ENCODE results near the gene ARSJ. TPM values are rescaled to one million over a fixed set of nuclear protein-coding genes. Genes with fewer than 3 reads are reported as not detected.

The ARSJ gene
- polyA plus RNA-seq, 1 donor, result 11.3 TPM

- Histone ChIP-seq H3K36me3 (ENCODE audit: control insufficient read depth, insufficient read depth, low read length) (no peaks in the 10 kb centered on the region), H3K27ac (ENCODE audit: low read length) (no peak overlapping the region), H3K27me3 (ENCODE audit: control insufficient read depth, insufficient read depth, low read length) (no peaks in the 10 kb centered on the region), H3K9me3 (ENCODE audit: control insufficient read depth, low read depth, low read length) (no peaks in the 10 kb centered on the region), H3K4me1 (ENCODE audit: control insufficient read depth, insufficient read depth, low read length) (peaks cover 3% of the 10 kb centered on the region), H3K4me3 (ENCODE audit: low read length) (no peak overlapping the region)
- DNase-seq, result no peak
Observed at GRCh38 chr4:113993887-113994286, 14.4 kb upstream of the ARSJ start.

GRCh38 chr4:113990886-113991285 lies 11.4 kb upstream of the ARSJ start:
- Histone ChIP-seq H3K9me3 (ENCODE audit: control insufficient read depth, low read depth, low read length) (no peaks in the 10 kb centered on the region), H3K36me3 (ENCODE audit: control insufficient read depth, insufficient read depth, low read length) (no peaks in the 10 kb centered on the region), H3K27ac (ENCODE audit: low read length) (no peak overlapping the region), H3K4me3 (ENCODE audit: low read length) (no peak overlapping the region), H3K27me3 (ENCODE audit: control insufficient read depth, insufficient read depth, low read length) (no peaks in the 10 kb centered on the region), H3K4me1 (ENCODE audit: control insufficient read depth, insufficient read depth, low read length) (no peaks in the 10 kb centered on the region)
- no peak for DNase-seq
- 100% methylated on average over 1 of the region's 3 CpGs for WGBS (ENCODE audit: insufficient coverage, low lambda C conversion rate)

GRCh38 chr4:113987382-113987941 lies 8.0 kb upstream of the ARSJ start:
- Histone ChIP-seq H3K9me3 (ENCODE audit: control insufficient read depth, low read depth, low read length) (no peaks in the 10 kb centered on the region), H3K27me3 (ENCODE audit: control insufficient read depth, insufficient read depth, low read length) (no peaks in the 10 kb centered on the region), H3K4me1 (ENCODE audit: control insufficient read depth, insufficient read depth, low read length) (no peaks in the 10 kb centered on the region), H3K4me3 (ENCODE audit: low read length) (no peak overlapping the region), H3K36me3 (ENCODE audit: control insufficient read depth, insufficient read depth, low read length) (no peaks in the 10 kb centered on the region), H3K27ac (ENCODE audit: low read length) (no peak overlapping the region)
- DNase-seq, result no peak
- WGBS (ENCODE audit: insufficient coverage, low lambda C conversion rate), result no CpG with 5 or more reads among the region's 3 CpGs

GRCh38 chr4:113982181-113982580 lies 2.7 kb upstream of the ARSJ start:
- no peaks in the 10 kb centered on the region for H3K36me3 ChIP-seq (ENCODE audit: control insufficient read depth, insufficient read depth, low read length)
- WGBS (ENCODE audit: insufficient coverage, low lambda C conversion rate), result no CpG with 5 or more reads among the region's 4 CpGs
- no peaks in the 10 kb centered on the region for H3K9me3 ChIP-seq (ENCODE audit: control insufficient read depth, low read depth, low read length)
- H3K4me1 ChIP-seq (ENCODE audit: control insufficient read depth, insufficient read depth, low read length), result no peaks in the 10 kb centered on the region
- no peak overlapping the region for H3K27ac ChIP-seq (ENCODE audit: low read length)
- H3K4me3 ChIP-seq (ENCODE audit: low read length), result no peak overlapping the region
- DNase-seq, result no peak
- H3K27me3 ChIP-seq (ENCODE audit: control insufficient read depth, insufficient read depth, low read length), result no peaks in the 10 kb centered on the region

- Histone ChIP-seq H3K4me1 (ENCODE audit: control insufficient read depth, insufficient read depth, low read length) (no peaks in the 10 kb centered on the region), H3K4me3 (ENCODE audit: low read length) (no peak overlapping the region), H3K9me3 (ENCODE audit: control insufficient read depth, low read depth, low read length) (no peaks in the 10 kb centered on the region), H3K27ac (ENCODE audit: low read length) (no peak overlapping the region), H3K36me3 (ENCODE audit: control insufficient read depth, insufficient read depth, low read length) (no peaks in the 10 kb centered on the region), H3K27me3 (ENCODE audit: control insufficient read depth, insufficient read depth, low read length) (no peaks in the 10 kb centered on the region)
- DNase-seq, result no peak
- 100% methylated on average over 1 of the region's 2 CpGs for WGBS (ENCODE audit: insufficient coverage, low lambda C conversion rate)
Observed at GRCh38 chr4:113981591-113981990, 2.1 kb upstream of the ARSJ start.

GRCh38 chr4:113979905-113980615 lies 613 bp upstream of the ARSJ start:
- Histone ChIP-seq H3K36me3 (ENCODE audit: control insufficient read depth, insufficient read depth, low read length) (no peaks in the 10 kb centered on the region), H3K27me3 (ENCODE audit: control insufficient read depth, insufficient read depth, low read length) (no peaks in the 10 kb centered on the region), H3K27ac (ENCODE audit: low read length) (peak overlapping the region; percentile 80), H3K9me3 (ENCODE audit: control insufficient read depth, low read depth, low read length) (no peaks in the 10 kb centered on the region), H3K4me1 (ENCODE audit: control insufficient read depth, insufficient read depth, low read length) (no peaks in the 10 kb centered on the region), H3K4me3 (ENCODE audit: low read length) (peak overlapping the region; percentile 85)
- 13% methylated on average over 4 of the region's 17 CpGs for WGBS (ENCODE audit: insufficient coverage, low lambda C conversion rate)
- no peak for DNase-seq

- H3K9me3 ChIP-seq (ENCODE audit: control insufficient read depth, low read depth, low read length), result no peaks in the 10 kb centered on the region
- H3K36me3 ChIP-seq (ENCODE audit: control insufficient read depth, insufficient read depth, low read length), result no peaks in the 10 kb centered on the region
- no CpG with 5 or more reads among the region's 18 CpGs for WGBS (ENCODE audit: insufficient coverage, low lambda C conversion rate)
- H3K4me1 ChIP-seq (ENCODE audit: control insufficient read depth, insufficient read depth, low read length), result no peaks in the 10 kb centered on the region
- peak overlapping the region; percentile 85 for H3K4me3 ChIP-seq (ENCODE audit: low read length)
- DNase-seq, result peak in 1 of 2 donors; percentile 69
- no peaks in the 10 kb centered on the region for H3K27me3 ChIP-seq (ENCODE audit: control insufficient read depth, insufficient read depth, low read length)
- peak overlapping the region; percentile 80 for H3K27ac ChIP-seq (ENCODE audit: low read length)
Observed at GRCh38 chr4:113978561-113979147, 793 bp downstream of the ARSJ start.

- 100% methylated on average over 1 of the region's 2 CpGs for WGBS (ENCODE audit: insufficient coverage, low lambda C conversion rate)
Observed at GRCh38 chr4:113978105-113978504, 1.3 kb downstream of the ARSJ start.

GRCh38 chr4:113977526-113977855 lies 2.0 kb downstream of the ARSJ start:
- Histone ChIP-seq H3K27me3 (ENCODE audit: control insufficient read depth, insufficient read depth, low read length) (no peaks in the 10 kb centered on the region), H3K9me3 (ENCODE audit: control insufficient read depth, low read depth, low read length) (no peaks in the 10 kb centered on the region), H3K27ac (ENCODE audit: low read length) (peak overlapping the region; percentile 31), H3K4me3 (ENCODE audit: low read length) (peak overlapping the region; percentile 3), H3K36me3 (ENCODE audit: control insufficient read depth, insufficient read depth, low read length) (no peaks in the 10 kb centered on the region), H3K4me1 (ENCODE audit: control insufficient read depth, insufficient read depth, low read length) (no peaks in the 10 kb centered on the region)
- DNase-seq, result no peak
- 33% methylated on average over 1 of the region's 1 CpG for WGBS (ENCODE audit: insufficient coverage, low lambda C conversion rate)

More at GRCh38 chr4:113978105-113978504, 1.3 kb downstream of the ARSJ start:
- peak overlapping the region; percentile 85 for H3K4me3 ChIP-seq (ENCODE audit: low read length)
- H3K27ac ChIP-seq (ENCODE audit: low read length), result no peak overlapping the region
- no peak for DNase-seq
- no peaks in the 10 kb centered on the region for H3K27me3 ChIP-seq (ENCODE audit: control insufficient read depth, insufficient read depth, low read length)
- H3K4me1 ChIP-seq (ENCODE audit: control insufficient read depth, insufficient read depth, low read length), result no peaks in the 10 kb centered on the region
- H3K9me3 ChIP-seq (ENCODE audit: control insufficient read depth, low read depth, low read length), result no peaks in the 10 kb centered on the region
- no peaks in the 10 kb centered on the region for H3K36me3 ChIP-seq (ENCODE audit: control insufficient read depth, insufficient read depth, low read length)

GRCh38 chr4:113976741-113977525 lies 2.5 kb downstream of the ARSJ start:
- H3K4me3 ChIP-seq (ENCODE audit: low read length), result peak overlapping the region; percentile 3
- WGBS (ENCODE audit: insufficient coverage, low lambda C conversion rate), result no CpG with 5 or more reads among the region's 2 CpGs
- H3K36me3 ChIP-seq (ENCODE audit: control insufficient read depth, insufficient read depth, low read length), result no peaks in the 10 kb centered on the region
- peak in 1 of 2 donors; percentile 45 for DNase-seq
- H3K4me1 ChIP-seq (ENCODE audit: control insufficient read depth, insufficient read depth, low read length), result no peaks in the 10 kb centered on the region
- no peaks in the 10 kb centered on the region for H3K9me3 ChIP-seq (ENCODE audit: control insufficient read depth, low read depth, low read length)
- peak overlapping the region; percentile 31 for H3K27ac ChIP-seq (ENCODE audit: low read length)
- no peaks in the 10 kb centered on the region for H3K27me3 ChIP-seq (ENCODE audit: control insufficient read depth, insufficient read depth, low read length)
